Right renal cortex interstitium (tissue), 3 donors: ENCODE measurements around the gene NXN. TPM values are rescaled to one million over a fixed set of nuclear protein-coding genes. Genes with fewer than 3 reads are reported as not detected.
A peak's percentile ranks its signal among the peaks of the same experiment; 100 is the strongest.
"Not testable (repeated sequence)": the region's sequence is repeated elsewhere in the genome, so short reads cannot be mapped to it uniquely, and the experiment has no call there.

Experiments used
- DNase-seq, 3 donors: peaks; one replicate each; pipeline ENCODE4 v3.0.0-alpha.2; 2013; ENCODE audit warnings: low read depth in 3 of 3, low spot score in 2 of 3
- polyA plus RNA-seq, 3 donors: library from polyadenylated mRNA; unstranded; fragments of 120-200 nt; gene quantifications; one replicate each; pipeline ENCODE4 v1.2.1, GENCODE V29; 2013; ENCODE audit not compliant: insufficient read length in 3 of 3

NXN gene
- polyA plus RNA-seq, 3 donors = 30.7 to 35.4 (median 32.9) TPM

DNA sequence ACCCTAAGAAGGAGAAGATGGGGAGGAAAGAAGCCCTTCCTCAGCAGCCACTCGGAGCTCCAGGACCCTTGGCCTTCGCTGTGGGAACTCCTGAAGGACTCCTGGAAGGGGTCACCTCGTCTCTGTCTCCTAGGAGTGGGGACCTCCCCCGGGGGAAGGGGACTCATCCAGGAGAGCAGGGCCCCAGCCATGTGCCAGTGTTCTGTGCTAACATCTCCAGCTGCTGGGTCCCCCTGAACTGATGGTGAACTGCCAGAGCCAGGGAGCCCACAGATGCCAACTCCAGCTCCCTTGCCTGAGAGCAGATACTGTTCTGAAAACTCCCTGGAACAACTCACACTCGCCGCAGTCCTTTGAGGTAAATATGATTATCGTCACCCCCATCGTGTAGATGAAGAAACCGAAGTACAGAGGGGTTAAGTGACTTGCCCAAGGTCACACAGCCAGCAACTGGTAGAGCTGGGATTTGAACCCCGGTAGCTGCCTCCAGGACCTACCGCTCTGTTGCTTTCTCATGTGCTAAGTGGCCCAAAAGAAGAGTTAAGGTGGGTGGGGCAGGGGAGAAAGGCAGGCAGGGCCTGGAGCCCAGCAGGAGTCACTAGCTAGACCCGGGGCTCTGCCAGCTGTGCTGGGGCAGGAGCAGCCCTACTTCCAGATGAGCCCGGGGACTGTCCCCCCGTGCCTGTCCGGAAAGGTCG is 27.9 kb upstream of the NXN start:
- DNase-seq = no peak

DNA sequence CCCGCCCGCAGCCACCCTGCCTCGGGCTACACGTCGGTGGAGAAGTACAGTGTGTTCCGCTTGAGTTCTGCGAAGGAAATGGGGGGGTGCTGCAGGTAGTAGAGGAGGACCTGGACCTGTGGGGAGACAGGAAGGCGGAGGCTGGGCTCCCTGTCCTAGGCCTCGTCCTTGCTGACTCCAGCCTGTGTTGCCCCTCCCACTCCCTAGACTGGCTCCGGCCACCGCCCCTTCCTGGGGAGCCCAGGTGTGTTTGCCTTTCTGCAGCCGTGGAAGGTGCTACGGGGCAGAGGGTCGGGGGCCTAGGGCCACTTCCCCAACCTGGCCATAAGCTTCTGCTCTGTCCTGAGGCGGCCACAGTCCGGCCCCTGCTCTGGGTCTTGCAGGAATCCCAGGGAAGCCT is 26.5 kb upstream of the NXN start:
- DNase-seq = no peak

DNA sequence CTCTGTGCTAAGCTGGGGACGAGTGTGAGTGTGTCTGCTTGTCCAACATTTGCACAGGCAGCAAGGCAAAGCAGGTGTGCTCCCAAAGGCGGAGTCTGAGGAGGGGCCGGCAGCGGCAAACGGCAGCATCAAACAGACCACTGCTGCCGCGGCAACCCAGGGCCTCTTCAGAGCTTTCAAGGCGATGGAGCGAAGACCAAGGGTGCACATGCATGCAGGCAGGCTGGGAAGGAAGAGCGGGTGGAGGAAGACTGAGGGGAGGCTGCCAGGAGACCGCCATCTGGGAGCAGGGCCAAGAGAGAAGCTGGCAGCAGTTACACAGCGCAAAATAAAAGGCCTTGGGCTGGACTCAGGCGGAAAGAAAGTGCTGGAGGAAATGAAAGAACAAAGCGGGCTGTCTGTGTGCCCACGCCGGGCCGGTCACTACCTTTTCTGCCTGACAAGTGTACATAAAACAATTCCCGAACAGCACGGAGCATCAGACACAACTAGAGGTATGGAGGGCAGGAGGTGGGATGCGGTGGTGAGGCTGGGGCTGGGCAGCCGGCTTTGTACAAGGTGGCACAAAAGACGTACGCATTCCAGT is 25.9 kb upstream of the NXN start:
- no peak for DNase-seq

DNA sequence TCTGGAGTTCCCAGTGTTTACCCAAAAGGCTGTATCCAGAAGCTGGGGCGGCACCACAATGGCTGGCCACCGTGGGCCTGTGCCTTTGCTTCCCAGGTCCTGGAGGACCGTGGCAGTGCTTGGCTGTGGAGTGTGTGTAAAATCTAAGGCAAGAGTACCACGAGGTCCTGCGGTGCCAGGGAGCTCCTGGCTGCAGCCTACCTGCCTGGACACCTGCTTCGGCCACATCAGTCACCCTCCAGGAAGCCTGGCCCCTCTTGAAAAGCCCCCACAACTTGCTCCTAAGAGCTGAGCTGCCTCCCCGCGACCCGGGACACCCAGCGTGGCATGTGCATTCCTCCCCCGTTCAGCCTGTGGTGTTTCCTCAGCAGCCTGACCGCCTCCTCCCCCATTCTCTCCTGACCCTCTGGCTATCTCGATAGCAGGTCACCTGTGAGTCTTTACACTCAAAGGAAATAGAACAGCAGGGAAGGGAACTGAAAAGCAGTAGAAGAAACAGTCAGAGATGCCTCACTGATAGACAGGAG is 25.3 kb upstream of the NXN start:
- DNase-seq = no peak

DNA sequence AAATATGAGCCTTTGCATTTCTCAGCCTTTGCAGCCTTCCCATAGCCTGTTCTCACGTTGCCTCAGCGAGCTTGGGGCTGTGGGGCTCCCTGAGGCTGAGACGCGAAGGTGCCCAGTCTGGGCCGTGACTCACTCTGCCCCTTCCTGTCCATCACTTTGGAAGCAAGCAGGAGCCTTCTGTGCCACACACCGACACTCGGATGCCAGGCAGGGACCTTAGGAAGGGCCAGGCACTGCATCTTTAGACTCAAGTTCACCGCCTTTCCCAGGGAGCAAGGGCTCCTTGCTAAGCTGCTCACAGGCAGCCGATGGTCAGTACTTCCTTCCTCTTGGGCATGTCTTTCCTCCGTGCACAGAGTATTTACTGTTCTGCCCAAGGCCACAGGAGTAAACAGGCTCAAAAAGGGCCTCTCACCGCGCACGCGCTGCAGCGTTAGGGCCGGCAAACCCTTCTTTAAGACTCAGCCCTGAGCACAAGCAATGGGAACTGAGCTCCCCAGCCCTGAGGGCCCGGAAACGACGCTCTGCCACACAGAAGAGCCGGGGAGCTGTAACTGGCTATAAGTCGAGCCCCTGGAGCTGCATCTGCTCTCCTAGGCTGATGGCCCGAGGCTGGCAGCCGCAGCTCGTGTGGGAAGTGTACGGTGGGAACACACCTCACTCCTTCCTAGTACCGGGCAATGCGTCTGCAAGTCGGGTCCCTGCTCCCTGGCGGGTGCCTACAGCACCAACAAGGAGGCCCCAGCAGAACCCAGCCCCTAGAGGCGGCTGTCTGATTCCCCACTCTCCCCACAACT is 24.6 kb upstream of the NXN start:
- DNase-seq = no peak

DNA sequence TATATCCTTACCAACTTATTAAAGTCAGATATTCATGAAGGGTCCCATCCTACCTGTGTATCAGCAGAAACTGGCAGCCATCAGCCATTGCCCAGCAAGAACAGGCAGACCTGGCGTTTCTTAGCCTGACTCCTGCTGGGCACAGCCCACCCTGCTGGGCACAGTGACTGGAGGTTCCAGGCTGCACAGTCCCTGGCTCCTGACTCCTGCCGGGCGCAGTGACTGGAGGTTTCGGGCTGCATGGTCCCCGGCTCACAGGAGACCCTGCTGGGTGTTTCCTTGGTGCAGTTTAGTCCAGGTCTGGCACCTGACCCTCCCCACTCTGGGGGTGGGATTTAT is 24.0 kb upstream of the NXN start:
- no peak for DNase-seq

DNA sequence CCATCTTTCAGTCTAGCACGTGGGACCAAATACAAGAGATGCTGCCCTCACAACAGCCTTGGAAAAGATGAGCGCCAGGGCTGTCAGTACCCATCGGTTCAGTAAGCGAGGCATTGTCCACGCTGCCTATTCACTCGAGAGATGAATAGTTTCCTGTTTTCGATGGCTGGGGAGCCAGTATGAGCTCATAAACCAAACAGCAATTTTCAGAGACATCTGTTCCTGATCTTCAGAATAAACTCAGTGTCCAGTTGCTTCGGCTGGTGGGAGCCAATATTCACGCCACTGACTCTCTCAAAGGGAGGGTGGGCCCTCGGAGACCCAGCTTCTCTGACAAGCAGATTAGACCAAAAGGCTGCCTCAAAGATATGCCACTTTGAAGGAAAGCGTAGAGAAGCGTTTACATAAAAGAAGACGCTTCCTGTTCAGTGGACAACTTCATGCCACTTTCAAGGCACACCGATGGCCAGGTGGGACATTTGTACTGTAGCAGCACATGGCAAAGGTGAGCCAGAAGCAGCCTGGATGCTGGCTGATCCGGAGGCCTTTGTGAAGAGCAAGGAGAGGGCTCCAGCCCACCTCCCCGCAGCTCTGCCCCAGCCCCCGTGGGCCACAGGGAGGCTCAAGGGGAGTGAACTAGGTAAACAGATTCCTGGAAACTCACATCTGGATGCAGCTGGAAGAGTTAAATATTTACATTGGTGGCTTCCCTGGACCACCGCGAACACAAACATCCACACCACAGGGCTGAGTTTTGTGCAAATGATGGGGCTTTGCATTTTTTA is 23.4 kb upstream of the NXN start:
- DNase-seq = no peak

DNA sequence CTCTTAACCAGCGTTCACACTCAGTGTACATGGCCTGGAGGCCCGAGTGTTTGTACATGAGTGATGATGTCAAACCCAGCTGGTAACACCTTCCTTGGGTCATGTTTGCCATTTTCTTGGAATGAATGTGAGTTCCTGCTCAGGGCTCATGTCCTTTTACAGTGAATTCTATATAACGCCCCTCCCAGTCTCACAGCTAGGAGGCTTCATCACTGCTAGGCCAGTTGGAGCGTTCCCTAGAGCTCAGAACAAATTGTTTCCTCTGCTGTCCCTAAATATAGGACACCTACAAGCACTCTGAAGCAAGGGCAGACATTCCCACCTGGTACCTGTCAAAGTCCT is 22.8 kb upstream of the NXN start:
- DNase-seq = no peak

DNA sequence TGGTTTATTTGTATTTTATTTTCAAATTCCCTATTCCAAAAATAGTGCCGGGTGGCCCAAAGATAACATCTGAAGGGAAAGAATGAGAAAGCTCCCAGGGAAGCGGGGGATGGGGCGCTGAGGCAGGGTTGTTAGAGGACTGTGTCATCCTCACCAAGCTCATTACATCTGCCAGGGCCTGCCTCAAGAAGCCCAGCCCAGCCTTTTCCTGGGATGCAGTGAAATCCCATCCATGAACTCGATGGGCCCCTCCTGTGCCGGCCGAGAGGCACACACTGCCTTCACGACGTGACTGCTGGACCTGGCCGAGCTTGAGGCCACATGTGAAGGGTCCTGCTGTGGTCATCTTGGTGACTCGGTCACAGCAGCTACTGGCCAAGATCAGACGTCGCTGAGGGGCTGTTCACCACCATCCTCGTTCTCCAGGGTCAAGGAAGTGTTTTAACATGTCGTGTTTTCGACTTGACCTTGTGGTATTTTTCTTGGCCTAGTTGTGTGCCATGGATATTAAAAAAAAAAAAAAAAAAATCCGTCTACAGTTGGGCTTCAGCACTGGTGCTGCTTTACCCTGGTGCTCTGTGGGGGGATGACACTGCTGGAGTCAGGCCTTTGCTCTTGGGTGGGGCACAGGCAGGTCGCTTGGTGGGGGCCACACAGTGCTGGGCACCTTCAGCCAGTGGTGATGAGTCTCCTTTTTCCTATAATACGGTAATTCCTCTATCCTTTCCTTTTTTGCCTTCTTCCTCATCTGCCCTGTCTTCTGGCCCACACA is 22.2 kb upstream of the NXN start:
- no peak for DNase-seq

DNA sequence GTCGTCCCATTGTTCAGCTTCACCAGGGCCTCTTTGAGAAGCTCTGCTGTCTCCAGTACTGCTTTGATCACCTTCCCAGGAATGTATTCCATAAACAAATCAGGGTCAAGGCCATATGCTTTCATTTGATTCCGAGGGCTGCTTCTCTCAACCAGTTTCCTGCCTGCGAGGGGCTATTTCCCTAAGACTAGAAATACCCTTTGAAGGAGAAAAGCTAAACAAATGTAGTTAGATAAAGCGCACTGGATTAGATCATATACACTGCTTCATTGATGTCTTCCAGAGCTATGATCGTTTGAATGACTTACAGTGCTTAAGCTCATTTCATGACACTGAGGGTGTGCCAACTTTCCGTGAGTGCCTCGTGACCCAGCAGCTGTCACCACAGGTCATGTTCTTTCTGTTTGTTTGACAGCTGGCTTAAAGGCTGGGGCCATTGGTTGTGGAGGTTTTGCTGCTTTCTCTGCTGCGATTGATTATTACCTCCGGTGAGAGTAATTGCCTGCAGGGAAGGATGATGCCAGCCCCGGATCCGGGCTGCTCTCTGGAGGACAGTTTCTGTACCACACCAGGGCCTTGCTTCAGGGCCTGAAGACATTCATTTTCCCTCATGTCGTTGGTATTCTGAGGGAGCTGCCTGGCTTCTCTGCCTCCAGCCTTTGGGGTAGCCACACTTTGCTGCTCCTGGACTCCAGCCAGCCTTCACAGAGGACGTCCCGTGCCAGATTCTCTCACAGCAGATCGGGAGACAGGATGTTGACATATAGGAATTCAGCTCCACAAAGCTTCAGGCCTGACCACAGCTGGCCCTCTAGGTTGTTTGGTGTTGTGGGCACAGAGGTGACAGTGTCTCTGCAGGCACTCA is 21.3 kb upstream of the NXN start:
- DNase-seq = no peak

DNA sequence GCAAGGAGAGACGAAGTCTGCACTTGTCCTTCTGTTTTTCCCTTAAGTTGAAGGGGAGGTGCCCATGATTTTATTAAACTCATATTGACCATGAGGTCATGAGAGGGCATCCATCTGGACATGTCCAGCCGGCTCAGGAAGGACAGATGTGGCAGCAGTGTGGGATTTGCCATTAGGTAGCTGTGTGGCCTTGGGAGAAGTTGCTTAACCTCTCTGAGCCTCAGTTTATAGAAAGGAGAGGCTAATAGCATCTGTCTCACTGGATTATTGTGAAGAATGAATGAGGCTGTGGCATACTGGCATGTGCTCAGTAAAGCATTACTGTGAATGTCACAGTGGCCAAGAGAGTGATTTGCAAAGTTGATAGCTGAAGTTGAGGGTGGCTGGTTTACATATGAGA is 18.5 kb upstream of the NXN start:
- no peak for DNase-seq

DNA sequence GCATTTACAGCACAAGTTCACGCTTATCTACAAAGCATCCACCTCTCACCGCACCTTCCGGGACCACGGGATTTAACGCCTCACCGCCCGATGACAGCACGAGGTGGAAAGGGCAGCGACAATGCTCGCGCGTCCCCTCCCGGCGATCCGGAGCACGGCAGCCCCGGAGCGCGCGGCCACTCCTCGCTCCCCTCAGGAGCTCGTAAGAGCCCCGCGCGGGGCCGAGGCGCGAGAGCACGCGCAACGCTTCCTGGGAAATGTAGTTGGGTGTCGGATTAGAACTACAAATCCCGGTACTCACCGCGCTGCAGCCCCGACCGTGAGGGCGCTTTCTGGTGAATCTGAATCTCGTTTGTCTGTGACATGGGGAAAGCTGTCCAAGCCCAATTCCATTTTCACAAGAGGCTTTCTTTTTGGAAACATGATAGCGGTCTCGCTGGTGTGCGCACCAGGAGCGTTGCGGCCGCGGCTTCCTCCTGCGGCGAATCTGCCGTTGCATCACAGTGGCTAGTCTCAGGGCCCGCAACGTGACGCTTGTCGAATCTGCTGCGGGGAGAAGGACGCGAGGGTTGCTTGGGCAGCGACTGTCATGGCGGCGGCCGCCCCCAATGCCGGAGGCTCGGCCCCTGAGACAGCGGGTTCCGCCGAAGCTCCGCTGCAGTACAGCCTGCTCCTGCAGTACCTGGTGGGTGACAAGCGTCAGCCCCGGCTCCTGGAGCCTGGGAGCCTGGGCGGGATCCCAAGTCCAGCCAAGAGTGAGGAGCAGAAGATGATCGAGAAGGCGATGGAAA is 17.2 kb upstream of the NXN start, which contains the start of gene TIMM22:
TSS of gene TIMM22 (plus strand) at position 576 of the 791 bp plus-strand sequence. CDS start at position 590, 14 bp downstream.
- DNase-seq = peak; percentile 94 to 99 (median 97)

DNA sequence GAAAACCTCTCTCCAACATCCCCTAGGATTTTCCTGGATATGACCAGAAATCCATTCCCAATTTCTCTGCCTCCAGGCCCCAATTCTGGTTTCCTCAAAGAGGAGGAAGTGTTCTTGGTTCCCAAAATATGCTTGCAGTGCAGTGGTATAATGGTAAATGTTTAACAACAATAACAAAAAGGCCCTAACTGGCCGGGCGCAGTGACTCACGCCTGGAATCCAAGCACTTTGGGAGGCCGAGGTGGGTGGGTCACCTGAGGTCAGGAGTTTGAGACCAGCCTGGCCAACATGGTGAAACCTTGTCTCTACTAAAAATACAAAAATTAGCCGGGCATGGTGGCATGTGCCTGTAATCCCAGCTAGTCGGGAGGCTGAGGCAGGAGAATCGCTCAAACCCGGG is 15.7 kb upstream of the NXN start:
- not testable (repeated sequence) for DNase-seq

DNA sequence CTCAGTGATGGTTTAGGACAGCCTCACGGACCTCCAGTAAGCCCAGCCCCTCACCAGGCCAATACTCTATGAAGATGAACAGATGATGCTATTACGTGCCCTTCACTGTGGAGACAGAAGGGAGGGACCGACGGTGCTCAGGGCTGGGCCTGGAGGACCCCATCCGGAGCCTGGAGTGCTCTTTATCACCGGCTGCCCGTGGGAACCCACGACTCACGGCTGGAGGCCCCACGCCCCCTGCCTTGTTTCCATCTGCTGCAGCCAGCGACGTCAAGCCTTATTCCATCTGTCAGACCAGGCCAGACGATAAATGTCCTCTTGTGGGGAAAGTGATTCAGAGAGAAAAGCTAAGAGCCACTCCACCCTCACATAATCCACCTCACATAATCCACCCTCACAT is 13.4 kb upstream of the NXN start:
- DNase-seq = no peak

DNA sequence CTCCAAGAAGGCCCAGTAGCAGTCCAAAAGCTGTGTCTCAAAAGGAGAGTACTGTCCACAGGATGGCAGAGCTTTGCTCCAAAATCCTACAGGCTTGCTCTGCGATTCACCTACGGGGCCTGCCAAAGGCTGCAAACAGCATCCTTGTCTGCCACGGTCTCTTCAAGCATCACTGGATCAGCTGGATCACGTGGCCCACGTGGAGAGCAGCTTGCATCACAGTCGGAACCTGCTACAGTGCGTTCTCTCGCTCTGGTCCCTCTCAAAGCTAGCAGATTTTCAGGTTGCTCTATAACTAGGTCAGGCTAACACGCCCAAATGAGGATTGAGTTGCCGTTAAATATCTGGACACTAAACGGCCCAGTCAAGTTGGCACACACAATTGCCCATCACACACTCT is 9.0 kb upstream of the NXN start:
- no peak for DNase-seq

DNA sequence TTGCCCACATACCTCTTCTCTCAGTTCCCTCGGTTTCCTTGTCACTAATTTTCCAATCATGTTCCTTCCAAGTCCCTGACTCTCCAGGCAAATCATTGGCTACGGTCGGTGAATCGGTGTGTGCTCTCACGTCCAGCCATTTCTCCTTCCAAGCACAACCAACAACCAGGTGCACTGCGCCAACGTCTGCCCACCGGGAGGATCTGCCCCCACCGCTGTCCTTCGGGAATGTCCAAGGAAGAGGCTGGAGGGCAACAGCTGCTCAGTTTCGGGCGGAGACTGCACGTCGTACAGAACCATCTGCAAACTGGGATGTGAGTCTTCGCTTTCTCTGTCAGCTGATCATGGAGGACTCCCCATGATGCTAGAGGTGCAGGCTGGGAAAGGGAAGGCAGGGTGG is 8.4 kb upstream of the NXN start:
- DNase-seq = no peak

DNA sequence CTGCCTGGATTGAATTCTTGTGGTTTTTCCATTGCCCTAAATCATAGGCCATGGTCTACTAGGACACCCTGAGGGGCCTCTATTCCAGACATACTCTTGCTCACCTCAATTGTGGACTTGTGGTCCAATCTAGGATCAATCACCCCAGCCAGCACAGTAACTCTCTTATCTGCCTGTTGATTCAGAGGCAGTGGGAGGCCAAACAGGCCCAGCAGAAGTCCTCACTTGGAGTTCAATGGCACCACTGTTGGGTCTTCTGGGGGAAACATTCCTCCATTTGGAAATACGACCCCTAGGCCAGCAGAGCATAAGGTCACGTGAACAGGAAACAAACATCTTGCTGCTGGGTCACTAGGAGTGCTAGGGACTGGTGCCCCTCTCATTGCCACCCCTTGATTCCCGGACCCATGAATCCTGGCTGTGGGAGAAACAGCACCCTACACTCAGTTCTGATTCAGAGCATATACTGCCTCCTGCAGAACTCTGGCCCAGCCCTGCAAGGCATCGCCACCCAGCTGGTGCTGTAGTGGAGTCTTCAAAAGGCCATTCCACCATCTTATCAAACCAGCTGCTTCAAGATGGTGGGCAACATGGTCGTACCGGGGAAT is 6.8 kb upstream of the NXN start:
- no peak for DNase-seq

DNA sequence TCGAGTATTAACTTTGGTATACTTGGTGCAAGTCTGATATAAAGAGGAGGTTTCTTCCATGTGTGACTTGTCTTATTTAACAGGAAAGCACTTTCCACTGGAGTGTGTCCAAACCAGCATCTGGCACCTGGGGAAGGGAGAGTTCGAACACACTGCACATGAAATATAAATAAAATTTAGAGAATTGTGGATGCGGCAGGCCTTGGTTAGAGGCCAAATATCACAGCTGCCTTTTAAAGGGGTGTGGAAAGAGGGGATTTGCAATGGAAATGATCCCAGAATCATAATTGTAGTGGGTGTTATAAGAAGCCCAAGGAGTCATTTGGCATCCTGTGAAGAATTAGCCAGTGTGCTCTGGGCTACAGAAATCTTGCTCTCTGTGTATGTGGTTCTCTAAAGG is 4.3 kb upstream of the NXN start:
- no peak for DNase-seq
